Activated naive CD8-positive, alpha-beta T cell (primary cell): ENCODE measurements around the gene U2SURP.
"Not testable (repeated sequence)": the region's sequence is repeated elsewhere in the genome, so short reads cannot be mapped to it uniquely, and the experiment has no call there.

Source experiments
- H3K27ac Mint-ChIP-seq: one replicate; pipeline ENCODE4 v1.8.0; 2021; ENCODE audit warnings: mixed read lengths
- H3K27me3 Mint-ChIP-seq: one replicate; pipeline ENCODE4 v1.8.0; 2021; ENCODE audit warnings: mixed read lengths
- H3K36me3 Mint-ChIP-seq: one replicate; pipeline ENCODE4 v1.8.0; 2021; ENCODE audit warnings: mixed read lengths
- H3K4me1 Mint-ChIP-seq: one replicate; pipeline ENCODE4 v1.8.0; 2021; ENCODE audit warnings: low read depth, mixed read lengths
- H3K4me3 Mint-ChIP-seq: one replicate; pipeline ENCODE4 v1.8.0; 2021; ENCODE audit warnings: mild to moderate bottlenecking, mixed read lengths
- H3K9me3 Mint-ChIP-seq: one replicate; pipeline ENCODE4 v1.8.0; 2021; ENCODE audit warnings: low read depth, mixed read lengths

U2SURP gene

GRCh38 chr3:142968319-142969025 lies 32.9 kb upstream of the U2SURP start:
- peaks cover 3% of the 10 kb centered on the region for H3K4me1 Mint-ChIP-seq
- no peak overlapping the region for H3K27ac Mint-ChIP-seq
- H3K36me3 Mint-ChIP-seq: no peaks in the 10 kb centered on the region
- H3K27me3 Mint-ChIP-seq: peaks cover 23% of the 10 kb centered on the region
- no peak overlapping the region for H3K4me3 Mint-ChIP-seq
- no peaks in the 10 kb centered on the region for H3K9me3 Mint-ChIP-seq

DNA sequence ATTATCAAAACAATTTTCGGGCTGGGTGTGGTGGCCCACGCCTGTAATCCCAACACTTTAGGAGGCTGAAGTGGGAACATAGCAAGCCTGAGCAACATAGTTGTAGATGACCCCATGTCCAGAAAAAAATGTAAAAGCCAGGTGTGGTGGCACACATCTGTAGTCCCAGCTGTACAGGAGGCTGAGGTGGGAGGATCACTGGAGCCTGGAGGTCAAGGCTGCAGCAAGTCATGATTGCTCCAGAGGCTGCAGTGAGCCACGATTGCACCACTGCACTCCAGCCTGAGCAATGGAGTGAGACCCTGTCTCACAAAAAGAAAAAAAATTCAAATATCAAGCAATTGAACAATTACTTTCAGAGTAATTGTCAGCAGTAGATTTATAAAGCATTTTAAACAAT lies 29.9 kb upstream of the U2SURP start:
- Mint-ChIP-seq H3K9me3 (no peaks in the 10 kb centered on the region), H3K36me3 (no peaks in the 10 kb centered on the region), H3K27me3 (peaks cover 10% of the 10 kb centered on the region), H3K4me1 (no peaks in the 10 kb centered on the region), H3K4me3 (no peak overlapping the region), H3K27ac (no peak overlapping the region)

DNA sequence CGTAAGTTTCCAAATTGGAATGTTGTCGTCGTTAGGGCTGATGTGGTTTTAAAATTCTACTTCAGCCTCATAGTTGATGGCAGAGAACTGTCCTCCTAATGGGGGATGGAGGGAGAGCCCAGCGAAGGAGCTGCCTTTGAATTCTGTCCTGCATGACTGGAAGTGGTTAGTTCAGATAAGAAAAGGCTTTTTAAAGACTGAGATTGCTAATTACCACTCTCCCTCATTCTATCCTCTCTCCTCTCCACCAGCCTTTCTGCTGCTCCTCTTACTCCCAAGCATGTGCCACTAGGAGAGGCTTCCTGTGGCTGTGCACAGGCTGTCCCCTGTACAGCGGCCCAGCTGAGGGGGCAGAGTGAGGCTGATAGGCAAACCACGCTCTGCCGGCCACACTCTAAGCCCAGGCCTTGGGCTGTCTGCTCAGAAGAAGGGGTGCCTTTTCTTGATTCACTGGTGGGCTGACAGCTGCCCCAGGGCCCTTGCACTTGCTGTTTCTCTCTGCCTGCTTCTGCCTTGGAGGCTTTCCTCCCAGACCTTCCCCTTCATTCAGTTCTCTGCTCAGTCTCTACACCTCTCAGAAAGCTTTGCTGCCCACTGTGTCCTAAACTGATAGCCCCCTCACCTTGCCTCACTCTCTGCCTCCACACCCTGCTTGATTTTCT lies 29.1 kb upstream of the U2SURP start:
- Mint-ChIP-seq H3K27me3 (peaks cover 11% of the 10 kb centered on the region), H3K9me3 (no peaks in the 10 kb centered on the region), H3K4me1 (no peaks in the 10 kb centered on the region), H3K4me3 (no peak overlapping the region), H3K36me3 (no peaks in the 10 kb centered on the region), H3K27ac (no peak overlapping the region)

DNA sequence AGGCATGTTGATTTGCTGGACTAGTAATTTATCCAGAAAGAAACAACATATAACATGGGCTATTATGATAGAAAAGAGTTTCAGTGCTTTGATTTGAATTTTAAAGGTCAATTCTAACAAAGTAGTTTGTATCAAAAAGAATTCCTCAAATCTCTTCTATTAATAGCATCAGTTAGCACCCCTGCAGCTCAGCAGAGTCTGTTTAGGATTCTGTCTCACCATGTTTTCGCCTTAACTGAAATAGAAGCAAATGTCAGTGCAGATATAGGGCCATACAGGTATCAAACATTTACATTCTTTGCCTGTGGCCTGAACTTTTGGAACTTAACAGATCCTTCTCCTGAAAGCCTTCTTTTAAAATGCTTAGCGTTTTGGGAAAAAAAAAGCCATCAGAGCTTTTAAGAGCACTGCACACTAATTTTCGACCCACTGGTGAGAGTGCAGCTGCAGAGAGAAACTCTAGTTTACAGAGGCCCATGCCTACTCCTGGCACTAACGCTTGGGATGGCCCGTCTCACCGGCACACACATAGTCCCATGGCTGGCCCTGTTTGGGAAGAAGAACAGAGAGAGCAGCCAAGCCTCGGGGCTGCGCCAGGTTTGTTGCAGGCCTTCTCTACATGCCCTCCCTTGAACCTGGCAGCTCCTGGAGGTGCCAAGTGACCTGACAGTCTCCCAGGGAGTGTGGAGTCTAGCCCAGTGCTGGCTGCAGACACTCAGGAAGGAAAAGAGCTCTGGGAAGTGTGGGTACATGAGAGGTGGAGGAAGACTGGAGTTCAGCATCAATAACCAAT lies 28.0 kb upstream of the U2SURP start:
- Mint-ChIP-seq H3K27me3 (peaks cover 9% of the 10 kb centered on the region), H3K4me3 (no peak overlapping the region), H3K9me3 (no peaks in the 10 kb centered on the region), H3K27ac (no peak overlapping the region), H3K4me1 (no peaks in the 10 kb centered on the region), H3K36me3 (no peaks in the 10 kb centered on the region)

- no peak overlapping the region for H3K4me3 Mint-ChIP-seq
- H3K27ac Mint-ChIP-seq: no peak overlapping the region
- peaks cover 13% of the 10 kb centered on the region for H3K27me3 Mint-ChIP-seq
- H3K9me3 Mint-ChIP-seq: no peaks in the 10 kb centered on the region
- H3K36me3 Mint-ChIP-seq: no peaks in the 10 kb centered on the region
- H3K4me1 Mint-ChIP-seq: no peaks in the 10 kb centered on the region
Measured at GRCh38 chr3:142975316-142975995, 25.9 kb upstream of the U2SURP start.

DNA sequence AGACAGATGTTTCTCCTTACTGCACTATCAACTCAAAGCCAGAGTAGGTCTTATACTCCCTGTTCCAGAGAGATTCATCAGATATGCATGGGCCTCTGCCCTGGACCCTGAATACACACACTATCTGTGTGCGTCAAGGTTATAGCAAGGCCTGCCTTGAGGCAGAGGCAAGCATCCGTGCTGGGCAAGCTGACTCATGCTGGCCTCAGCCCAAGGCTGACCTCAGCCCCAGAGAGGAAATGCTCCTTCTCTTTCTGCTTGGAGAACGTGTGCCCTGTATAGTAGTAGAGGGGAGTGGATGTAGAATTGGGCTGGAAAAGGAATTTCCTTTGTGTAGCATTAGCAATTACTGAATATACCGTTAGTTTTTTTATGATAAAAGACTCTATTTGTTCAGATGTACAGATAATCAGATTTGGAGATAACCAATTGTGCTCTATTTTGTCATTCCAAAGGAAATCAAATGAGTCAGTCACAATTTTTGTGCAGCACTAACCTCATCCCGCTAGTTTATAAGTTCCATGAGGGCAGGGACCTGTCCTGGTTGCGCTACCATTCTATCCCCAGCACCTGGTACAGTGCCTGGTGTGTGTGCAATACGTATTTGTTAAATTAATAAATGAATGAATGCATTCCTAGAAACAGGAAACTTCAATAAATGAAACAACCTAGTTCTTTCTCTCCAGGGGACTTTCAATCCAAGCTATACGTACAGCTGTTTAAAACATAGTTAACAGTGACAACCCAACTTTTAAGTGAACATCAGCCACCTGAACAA lies 24.6 kb upstream of the U2SURP start:
- Mint-ChIP-seq H3K9me3 (no peaks in the 10 kb centered on the region), H3K4me1 (no peaks in the 10 kb centered on the region), H3K4me3 (no peak overlapping the region), H3K27me3 (peaks cover 6% of the 10 kb centered on the region), H3K27ac (no peak overlapping the region), H3K36me3 (no peaks in the 10 kb centered on the region)

GRCh38 chr3:142977399-142977728 lies 24.0 kb upstream of the U2SURP start:
- Mint-ChIP-seq H3K4me3 (no peak overlapping the region), H3K36me3 (no peaks in the 10 kb centered on the region), H3K27ac (no peak overlapping the region), H3K9me3 (no peaks in the 10 kb centered on the region), H3K4me1 (no peaks in the 10 kb centered on the region), H3K27me3 (peaks cover 6% of the 10 kb centered on the region)

- H3K4me1 Mint-ChIP-seq: no peaks in the 10 kb centered on the region
- H3K36me3 Mint-ChIP-seq: no peaks in the 10 kb centered on the region
- no peak overlapping the region for H3K4me3 Mint-ChIP-seq
- H3K9me3 Mint-ChIP-seq: no peaks in the 10 kb centered on the region
- H3K27ac Mint-ChIP-seq: no peak overlapping the region
- H3K27me3 Mint-ChIP-seq: peaks cover 7% of the 10 kb centered on the region
Measured at GRCh38 chr3:142981108-142981507, 20.3 kb upstream of the U2SURP start.

- H3K4me3 Mint-ChIP-seq: no peak overlapping the region
- no peak overlapping the region for H3K27ac Mint-ChIP-seq
- H3K27me3 Mint-ChIP-seq: peaks cover 5% of the 10 kb centered on the region
- no peaks in the 10 kb centered on the region for H3K36me3 Mint-ChIP-seq
- no peaks in the 10 kb centered on the region for H3K9me3 Mint-ChIP-seq
- H3K4me1 Mint-ChIP-seq: no peaks in the 10 kb centered on the region
Measured at GRCh38 chr3:142982038-142982773, 19.2 kb upstream of the U2SURP start.

DNA sequence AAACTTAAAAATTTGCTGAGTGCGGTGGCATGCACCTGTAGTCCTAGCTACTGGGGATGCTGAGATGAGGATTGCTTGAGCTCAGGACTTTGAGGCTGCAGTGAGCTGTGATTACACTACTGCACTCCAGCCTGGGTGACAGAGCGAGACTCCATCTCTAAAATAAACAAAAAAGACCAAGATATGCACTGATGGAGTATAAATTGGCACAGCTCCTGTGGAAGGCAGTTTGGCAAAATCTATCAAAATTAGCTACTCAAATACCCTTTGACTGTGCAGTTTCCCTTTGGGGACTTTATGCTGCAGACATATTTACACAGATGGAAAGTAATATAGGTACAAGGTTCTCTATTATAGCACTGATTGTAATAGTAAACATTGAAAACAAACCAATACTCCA lies 18.1 kb upstream of the U2SURP start:
- Mint-ChIP-seq H3K36me3 (no peaks in the 10 kb centered on the region), H3K9me3 (no peaks in the 10 kb centered on the region), H3K4me1 (no peaks in the 10 kb centered on the region), H3K27me3 (peaks cover 5% of the 10 kb centered on the region), H3K4me3 (no peak overlapping the region), H3K27ac (no peak overlapping the region)

GRCh38 chr3:142984255-142984654 lies 17.1 kb upstream of the U2SURP start:
- peaks cover 5% of the 10 kb centered on the region for H3K27me3 Mint-ChIP-seq
- H3K9me3 Mint-ChIP-seq: no peaks in the 10 kb centered on the region
- H3K4me3 Mint-ChIP-seq: no peak overlapping the region
- H3K27ac Mint-ChIP-seq: no peak overlapping the region
- H3K4me1 Mint-ChIP-seq: no peaks in the 10 kb centered on the region
- H3K36me3 Mint-ChIP-seq: no peaks in the 10 kb centered on the region

DNA sequence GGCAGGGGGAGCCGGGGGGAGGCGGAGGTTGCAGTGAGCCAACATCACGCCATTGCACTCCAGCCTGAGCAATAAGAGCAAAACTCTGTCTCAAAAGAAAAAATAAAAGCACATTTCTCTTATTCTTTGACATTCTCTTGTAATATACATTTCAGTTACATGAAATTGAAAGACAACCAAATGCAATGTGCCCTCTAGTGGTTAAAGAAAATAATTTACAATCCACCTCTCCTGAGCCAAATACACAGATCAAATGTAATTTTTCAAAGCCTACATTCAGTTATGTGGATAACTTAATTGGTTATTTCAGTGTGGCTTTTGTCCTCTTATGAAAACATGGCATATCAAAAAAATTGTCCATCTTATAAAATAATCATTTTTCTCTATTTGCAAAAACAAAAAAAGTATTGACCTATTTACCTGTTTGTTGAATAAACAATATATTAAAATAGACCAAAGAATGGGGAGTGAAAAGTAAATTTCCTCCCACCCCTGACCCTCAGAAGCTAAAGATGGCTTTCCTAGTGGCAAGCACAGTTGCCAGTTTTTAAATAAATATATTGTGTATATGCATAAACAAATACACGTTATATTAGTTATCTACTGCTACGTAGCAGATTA lies 14.2 kb upstream of the U2SURP start:
- Mint-ChIP-seq H3K9me3 (no peaks in the 10 kb centered on the region), H3K4me3 (no peak overlapping the region), H3K27me3 (peaks cover 1% of the 10 kb centered on the region), H3K36me3 (no peaks in the 10 kb centered on the region), H3K27ac (no peak overlapping the region), H3K4me1 (no peaks in the 10 kb centered on the region)

GRCh38 chr3:142987707-142988106 lies 13.7 kb upstream of the U2SURP start:
- Mint-ChIP-seq H3K27ac (no peak overlapping the region), H3K4me3 (no peak overlapping the region), H3K4me1 (no peaks in the 10 kb centered on the region), H3K27me3 (peaks cover 3% of the 10 kb centered on the region), H3K36me3 (no peaks in the 10 kb centered on the region), H3K9me3 (no peaks in the 10 kb centered on the region)

DNA sequence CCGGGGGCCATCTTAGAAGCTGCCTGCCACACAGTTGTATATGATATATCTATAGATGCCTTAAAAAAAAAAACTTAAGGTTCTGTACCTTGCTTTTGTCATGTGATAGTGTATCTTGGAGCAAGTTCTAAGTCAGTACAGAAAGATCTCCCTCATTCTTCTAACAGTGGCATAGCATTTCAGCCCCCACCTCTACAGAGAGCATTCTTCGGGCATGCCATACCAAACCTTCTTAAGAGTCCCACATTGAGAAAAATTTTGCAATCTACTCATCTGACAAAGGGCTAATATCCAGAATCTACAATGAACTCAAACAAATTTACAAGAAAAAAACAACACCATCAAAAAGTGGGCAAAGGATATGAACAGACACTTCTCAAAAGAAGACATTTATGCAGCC lies 13.1 kb upstream of the U2SURP start:
- H3K4me3 Mint-ChIP-seq, H3K27me3 Mint-ChIP-seq, H3K27ac Mint-ChIP-seq, H3K9me3 Mint-ChIP-seq, H3K4me1 Mint-ChIP-seq, H3K36me3 Mint-ChIP-seq: not testable (repeated sequence)
